GM19372 (cell line): ENCODE measurements around the gene ADAM23.

Experiments used
- ATAC-seq: cut with Tn5 transposase; IDR thresholded peaks from one replicate; pipeline ENCODE4 v1.9.1; 2021; ENCODE audit warnings: mild to moderate bottlenecking, low read depth, moderate library complexity; ENCODE audit not compliant: unreplicated experiment

Gene ADAM23

GRCh38 chr2:206627632-206628031 is 184.3 kb downstream of the ADAM23 start:
- no peak for ATAC-seq

DNA sequence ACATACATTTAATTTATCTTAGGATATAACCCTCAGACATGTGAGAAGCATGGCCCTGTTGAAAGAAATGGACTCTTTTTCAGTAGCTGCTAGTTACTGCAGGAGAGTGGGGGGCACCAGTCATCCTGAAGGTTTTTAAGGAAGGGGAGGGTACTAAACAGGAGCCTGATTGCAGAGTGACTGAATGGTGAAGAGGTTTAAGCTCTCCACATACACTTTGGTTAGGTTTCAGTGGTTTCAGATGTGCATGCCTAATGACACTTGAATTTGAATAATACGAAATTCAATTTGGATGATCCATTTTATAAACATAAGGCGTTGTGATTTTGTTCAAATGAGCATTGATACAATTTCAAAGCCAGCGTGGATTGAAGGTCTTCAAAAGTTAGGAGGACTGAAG is 188.0 kb downstream of the ADAM23 start:
- ATAC-seq, result no peak

GRCh38 chr2:206635015-206635414 is 191.7 kb downstream of the ADAM23 start:
- no peak for ATAC-seq

DNA sequence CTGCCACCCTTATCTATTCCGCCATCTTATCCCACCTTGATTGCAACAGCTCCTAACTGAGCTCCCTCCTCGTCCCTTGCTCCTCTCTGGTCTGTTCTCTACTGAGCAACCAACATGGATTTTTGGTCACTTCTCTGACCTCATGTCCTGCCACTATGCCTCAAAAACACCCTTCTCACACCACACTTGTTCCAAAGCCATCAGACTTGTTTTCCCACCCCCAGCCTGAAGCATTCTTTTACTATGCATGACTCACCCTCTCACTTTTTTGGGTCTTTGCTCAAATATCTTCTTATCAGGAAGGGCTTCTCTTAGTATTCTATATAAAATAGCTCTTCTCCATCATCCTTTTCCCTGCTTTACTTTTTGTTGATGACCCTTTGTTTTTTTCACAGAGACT is 196.3 kb downstream of the ADAM23 start:
- no peak for ATAC-seq

- ATAC-seq, result no peak
Observed at GRCh38 chr2:206641226-206641625, 197.9 kb downstream of the ADAM23 start.

DNA sequence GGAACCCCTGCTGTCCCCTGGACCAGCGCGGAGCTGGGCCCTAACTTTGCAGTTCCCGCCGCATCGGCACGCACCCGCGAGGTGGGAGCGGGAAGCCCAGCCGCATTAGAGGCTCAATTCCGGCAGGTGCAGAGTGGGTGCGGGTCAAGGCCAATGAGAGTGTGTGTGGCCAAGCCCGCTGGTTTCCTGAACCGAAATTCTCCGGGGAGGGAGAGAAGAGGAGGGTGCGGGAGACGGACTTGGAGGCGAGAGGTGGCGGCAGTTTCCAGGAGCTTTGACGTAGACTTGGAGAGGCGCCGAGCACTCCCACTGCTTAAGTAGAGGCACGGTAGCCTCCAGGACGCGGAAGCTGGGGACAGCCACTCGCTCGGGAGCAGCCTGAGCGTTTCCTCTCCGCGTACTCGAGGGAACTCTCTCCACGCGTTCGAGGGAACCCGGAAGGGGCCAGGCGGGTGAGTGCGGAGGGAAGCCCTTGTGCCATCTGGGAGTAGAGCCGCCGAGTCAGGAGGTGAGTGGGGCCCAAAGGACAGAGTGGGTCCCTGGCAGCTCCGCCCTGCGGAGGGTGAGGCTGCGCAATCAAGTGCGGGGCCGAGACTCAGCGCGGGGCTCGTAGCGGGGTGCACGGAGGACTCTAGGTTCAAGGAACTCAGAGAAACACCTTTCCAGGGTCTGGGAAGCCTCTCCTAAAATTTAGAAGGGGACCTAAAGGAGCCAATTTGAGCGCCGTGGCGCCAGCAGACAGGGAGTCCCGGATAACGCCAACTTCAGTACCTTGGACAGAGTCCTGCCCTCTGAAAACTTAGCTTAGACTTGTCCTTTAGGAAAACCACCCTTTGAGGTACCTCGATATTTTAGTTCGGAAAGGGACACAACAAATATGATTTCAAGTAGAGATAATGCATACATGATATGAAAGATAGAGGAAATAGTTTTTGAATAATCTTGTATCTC is 199.0 kb downstream of the ADAM23 start, which contains the start of gene FAM237A:
Gene FAM237A (plus strand): TSS at position 413 of the 951 bp plus-strand sequence. CDS start 1,750 bp downstream, outside the sequence.
- no peak for ATAC-seq

GRCh38 chr2:206647985-206648384 is 204.7 kb downstream of the ADAM23 start:
- ATAC-seq, result no peak

DNA sequence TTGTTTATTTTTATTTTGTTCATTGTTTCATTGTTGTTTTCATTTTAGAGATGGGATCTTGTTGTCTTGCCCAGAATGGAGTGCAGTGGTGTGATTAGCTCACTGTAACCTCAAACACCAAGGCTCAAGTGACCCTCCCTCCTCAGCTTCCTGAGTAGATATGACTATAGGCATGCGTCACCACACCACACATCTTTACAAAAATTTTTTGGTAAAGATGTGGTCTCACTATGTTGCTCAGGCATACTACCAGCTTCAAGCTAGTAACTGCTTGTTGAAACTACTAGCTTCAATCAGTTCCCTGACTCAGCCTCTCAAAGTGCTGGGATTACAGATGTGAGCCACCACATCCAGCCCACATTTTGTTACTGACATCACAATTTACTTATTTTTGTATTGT is 213.8 kb downstream of the ADAM23 start:
- ATAC-seq, result no peak

DNA sequence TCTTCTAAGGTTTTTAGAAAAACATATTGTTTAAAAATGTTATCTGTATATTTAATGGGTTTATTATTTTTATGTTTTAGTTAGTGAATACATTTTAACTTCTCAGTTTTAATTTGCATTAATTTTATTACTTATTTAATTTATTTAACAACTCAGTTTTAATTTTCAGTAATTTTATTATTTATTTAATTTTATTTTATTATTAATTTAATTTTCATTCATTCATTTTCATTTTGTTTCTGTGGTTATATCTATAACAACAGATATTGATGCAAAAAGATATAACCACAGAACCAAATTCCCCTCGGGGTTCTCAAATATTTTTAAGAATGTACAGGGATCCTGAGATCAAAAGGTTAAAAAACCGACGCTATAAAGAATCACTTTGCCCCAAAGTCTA is 221.9 kb downstream of the ADAM23 start:
- ATAC-seq, result no peak
